T-helper 2 cell treated with Interferon-gamma antibody and Interleukin-4, amounts not matched to agents 100 ng/mL and 5 ng/mL, for 36 hours (primary cell): ENCODE results near the gene MEN1. TPM values are rescaled to one million over a fixed set of nuclear protein-coding genes. Genes with fewer than 3 reads are reported as not detected.
"Not testable (repeated sequence)": the region's sequence is repeated elsewhere in the genome, so short reads cannot be mapped to it uniquely, and the experiment has no call there.

Experiments used
- intact Hi-C: fragments of 100-400 bp; cut with micrococcal nuclease; formaldehyde crosslinking; loops from one replicate; pipeline ENCODE4 v1.15.1; 2023
- total RNA-seq: library from RNA; stranded (reverse); gene quantifications from 2 replicates; pipeline ENCODE4 v1.2.3, GENCODE V29; 2022

The MEN1 gene
- total RNA-seq, 1 donor from 2014 or later: 31.5 TPM

DNA sequence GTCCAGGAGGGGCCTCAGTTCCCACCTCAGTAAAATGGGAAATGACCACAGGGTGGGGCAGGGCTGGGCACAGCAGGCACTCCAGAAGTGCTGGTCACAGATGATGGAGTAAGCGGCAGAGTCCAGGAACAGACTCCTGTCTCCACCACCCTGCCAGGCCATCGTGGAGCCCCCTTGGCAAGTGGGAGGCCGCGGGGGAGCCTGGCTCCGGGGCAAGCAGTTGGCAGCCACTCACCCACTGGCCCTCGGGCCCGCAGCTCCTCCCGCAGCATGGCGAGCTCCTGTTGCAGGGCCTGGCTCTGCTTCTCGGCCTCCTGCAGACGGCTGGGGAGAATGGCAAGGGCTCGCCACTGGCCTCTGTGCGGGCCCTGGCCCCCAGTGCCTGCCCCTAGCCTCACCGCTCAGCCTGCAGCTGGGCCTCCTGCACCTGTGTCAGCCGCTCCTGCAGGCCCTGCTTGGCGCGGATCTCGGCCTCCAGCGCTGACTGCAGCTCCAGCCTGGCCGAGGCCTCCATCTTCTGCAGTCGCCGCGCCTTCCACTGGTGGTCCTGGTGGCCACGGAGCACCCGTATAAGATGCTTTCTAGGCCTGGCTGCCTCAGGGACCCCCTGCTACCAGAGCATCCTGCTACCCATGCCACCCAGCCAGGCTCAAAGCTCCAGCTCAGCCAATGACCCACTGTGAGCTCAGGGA, 23.8 kb upstream of the MEN1 start:
- intact Hi-C loops: no loop called here

DNA sequence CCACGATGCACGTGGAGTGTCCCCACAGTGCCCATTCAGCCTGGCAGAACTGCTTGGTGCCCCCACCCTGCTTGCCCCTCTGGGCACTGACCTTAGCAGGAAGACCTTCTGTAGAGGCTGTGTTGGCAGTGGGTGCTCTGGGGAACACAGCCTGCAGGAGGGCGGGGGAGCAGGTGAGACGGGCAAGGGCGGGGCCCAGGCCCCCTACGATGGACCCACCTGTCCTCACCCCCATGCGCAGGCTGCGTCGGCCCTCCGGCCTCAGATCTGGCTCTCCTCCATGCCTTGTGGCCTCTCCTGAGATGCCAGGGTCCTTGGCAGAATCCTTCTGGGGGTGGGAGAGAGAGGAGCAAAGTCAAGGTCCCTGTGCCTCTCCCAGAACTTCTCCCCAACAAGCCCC, 23.2 kb upstream of the MEN1 start:
- intact Hi-C loops: no loop called here

DNA sequence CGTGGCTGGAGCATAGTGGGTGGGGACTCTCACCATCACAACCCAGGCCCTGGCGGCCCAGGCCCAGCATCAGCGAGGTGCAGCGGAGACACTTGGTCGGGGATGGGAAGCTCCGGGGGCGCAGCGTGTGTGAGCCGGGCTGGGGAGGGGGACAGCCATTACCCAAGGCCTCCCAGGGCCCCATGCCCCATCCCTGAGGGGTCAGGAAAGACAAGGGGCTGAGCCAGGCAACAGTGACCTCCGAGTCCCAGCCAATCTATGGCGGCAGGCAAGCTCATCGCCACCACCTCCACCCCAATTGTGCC, 22.8 kb upstream of the MEN1 start:
- intact Hi-C loops: no loop called here

DNA sequence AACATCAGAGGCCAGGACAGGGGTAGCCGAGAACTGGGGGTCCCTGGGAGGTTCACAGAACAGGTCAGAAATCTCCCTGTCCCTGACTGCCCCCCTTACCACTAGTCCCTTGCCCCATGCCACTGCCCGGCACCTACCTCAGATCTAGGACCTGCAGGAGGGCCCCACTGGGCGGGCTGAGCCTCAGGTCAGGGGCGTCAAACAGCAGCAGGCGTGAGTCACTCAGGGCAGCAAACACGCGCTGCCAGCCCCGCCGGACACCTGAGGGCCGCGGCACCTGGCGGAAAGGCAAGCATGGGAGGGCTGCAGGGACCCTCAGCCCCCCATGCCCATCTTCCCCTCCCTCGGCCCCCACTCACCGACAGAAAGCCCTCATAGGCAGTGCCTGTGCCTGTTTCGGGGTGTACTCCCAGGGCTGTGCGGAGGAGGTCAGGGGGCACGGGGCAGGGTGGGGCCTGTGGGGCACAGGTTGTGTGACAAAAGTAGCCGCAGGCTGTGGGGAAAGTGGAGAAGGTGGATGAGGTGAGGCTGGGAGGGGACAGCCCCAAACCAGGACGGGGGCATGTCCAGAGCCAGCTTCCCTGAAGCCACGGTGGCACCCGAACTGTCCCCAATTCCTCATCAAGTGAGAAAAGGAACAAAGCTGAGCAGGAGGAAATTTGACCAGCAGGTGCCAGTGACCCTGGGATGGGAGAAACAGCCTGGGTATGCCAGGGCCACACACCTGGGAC, 22.3 kb upstream of the MEN1 start:
- intact Hi-C loops: no loop called here

DNA sequence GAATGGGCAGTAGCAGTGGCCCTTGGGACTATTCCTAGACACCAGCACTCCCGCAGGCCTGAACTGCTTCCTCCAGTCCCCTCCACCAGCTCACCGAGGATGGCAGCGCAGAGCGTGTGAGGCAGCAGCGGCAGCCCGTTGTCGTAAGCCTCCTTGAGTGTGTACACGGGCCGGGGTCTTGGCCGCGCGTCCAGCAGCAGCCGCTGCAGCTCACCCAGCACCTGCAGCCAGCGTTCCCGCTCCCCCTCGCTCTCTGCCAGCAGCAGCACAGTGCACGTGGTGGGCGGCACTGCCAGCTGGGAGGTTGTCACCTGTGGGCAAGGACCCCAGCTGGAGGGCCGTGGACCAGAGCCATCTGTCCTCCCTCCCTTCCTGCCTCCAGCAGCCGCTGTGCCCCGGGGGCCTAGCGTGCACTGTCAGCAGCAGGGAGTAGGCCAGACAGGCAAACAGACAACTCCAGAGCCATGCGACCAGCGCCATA, 21.1 kb upstream of the MEN1 start:
- intact Hi-C loops: no loop called here

DNA sequence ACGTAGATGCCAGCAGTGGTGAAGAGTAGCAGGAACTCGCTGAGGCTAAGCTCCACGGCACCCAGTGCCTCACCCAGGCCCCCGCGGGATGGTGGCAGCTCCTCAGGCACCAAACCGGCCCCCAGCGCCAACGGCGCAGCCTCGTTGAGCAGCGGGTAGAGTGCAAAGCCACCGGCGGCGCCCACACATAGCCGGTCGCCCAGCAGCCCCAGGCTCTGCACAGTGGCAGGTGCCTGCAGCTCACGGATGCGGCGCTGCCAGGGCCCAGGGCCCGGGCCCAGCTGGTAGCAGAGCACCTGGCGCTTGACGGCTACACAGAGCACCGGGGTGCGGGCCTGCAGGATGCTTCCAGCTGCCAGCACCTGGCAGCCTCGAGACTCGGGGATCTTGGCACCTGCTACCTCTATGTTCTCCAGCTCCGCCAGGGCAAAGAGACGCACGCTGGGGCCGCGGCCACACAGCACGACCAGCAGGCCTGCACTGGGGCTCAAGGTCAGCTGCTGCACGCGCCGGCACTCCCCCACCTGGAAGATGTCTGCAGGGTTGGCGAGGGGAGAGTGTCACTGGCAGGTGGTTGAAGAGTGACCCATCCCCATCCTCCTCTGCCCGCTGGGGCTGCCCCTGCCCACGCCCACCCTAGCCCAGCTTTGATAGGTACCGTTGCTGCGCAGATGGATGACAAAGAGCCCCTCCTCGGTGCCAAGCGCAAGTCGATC, 19.3 kb upstream of the MEN1 start:
- intact Hi-C loops: no loop called here

DNA sequence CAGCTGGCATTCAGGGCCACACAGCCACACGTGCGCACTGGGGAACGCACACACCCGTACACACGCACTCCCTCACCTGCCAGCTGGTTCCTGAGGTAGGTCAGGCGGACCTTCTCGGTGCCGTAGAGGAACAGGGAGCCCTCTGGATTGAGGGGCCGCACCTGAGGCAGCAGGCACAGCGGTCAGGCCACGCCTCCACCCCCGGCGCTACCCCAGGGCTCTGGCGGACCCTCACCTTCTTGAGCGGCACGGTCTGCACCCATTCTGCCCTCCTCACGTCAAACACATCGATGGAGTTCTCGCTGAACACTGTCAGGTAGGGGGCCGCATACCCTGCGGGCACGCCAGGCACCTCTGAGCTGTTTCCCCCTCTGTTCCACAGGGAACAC, 17.1 kb upstream of the MEN1 start:
- intact Hi-C loops: no loop called here

DNA sequence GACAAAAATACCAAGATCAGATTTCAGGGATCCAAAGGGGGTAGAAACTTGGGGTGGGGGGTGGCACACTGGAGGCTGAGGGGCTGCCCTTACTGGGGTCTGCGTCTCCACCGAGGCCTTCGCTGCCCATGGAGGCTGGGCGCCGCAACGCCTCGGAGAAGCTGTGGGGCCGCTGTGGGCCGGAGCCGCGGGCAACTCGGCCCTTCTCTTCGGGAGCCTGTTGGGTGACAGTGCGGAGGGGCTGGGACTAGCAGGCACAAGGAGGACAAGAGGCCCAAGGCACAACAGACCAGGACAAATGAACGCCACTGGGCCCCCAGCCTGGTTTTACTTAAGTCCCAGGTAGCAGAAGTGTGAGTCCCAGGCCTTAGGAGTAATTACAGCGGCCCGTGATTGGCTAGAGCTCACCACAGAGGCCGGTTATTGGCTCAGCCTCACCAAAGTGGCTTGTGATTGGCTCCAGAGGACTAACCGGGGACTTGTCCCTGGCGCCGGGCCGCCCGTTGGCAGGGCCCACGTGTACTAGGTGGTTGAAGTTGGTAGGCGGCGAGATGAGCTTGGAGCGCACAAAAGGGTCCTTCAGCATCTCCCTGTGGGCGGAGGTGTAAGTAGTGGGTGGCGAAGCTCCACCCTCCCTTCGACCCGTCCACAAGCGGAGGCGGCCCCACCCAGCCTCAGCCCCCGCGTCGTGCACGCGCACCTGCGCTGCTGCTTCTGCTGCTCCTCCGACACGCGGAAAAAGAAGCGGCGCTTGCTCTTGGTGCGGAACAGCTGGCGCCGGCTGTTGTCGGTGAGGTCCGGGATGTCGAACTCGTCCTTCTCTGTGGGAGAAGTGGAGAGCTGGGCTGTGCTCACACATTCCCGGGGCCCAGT, 16.5 kb upstream of the MEN1 start:
- intact Hi-C loops: no loop called here

DNA sequence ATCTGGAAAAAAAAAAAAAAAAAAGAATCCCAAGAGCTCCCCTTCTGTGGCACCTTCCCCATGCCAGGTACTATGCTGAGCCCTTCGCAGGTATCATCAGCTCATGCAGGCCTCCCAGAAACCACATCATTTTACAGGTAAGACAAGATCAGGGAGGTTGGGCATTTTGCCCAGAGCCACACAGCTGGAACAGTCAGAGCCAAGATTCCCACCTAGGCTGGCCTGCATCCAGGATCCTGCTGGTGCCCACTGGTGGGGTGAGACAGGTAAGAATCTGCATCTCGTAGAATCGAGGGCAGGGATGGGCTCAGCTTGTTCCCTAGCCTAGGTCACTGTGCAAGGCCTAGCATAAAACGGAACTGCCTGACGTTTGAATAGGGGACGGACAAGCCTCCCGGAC, 15.7 kb upstream of the MEN1 start:
- intact Hi-C loops: no loop called here

DNA sequence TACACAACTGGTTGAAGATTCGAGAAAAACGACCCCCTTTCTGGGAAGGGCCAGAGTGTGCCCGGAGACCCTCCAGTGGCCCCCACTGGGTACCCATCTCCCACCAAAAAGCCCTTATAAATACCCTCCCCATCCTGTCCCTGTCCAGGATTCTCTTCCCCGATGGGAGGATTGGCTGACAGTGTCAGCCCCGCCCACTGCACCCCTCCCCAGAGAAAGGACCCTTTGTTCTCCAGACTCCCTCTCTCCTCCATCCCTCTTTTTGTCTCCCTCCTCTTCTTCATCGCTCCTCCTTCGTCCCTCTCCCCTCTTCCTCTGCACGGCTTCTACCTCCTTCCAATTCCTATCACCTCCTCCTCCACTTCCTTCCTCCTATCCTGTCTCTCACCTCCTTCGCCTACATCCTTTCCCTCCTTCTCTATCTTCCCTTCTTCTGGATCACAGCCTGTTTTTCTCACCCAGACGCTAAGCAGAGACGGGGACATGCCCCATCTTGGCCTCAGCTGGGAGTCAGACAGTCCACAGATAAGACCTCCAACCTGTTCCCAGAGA, 13.3 kb upstream of the MEN1 start:
- intact Hi-C loops: no loop called here

DNA sequence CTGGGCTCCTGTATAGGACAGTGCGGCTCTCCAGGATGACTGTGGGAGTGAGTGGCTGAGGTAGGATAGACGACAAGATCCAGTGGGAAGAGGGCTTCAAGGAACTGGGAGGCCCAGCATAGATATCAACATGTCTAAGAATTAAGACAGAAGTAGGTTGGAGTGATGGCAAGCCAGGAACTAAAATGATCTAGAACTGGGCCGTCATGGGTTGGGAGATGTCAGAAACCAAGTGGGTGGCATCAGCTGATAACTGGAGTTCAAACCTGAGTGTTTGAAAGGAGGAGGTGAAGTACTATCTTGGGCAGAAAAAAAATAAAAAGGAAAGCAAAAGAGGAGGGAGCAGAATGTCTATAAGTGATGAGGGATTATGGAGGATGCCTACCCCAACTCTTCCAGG, 7.1 kb upstream of the MEN1 start:
- intact Hi-C loops: no loop called here

DNA sequence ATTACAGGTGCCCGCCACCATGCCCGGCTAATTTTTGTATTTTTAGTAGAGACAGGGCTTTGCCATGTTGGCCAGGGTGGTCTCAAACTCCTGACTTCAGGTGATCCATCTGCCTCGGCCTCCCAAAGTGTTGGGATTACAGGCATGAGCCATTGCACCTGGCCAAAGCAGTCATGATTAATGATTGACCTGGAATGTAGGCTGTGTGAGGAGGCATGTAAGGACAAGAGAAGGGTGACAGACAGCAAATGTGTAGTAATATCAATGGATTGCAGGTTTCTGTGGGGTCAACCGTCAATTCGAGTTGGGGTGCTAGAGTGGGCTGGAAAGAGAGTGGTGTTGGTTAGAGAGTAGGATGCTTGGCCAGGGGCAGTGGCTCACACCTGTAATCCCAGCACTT, 5.1 kb upstream of the MEN1 start:
- intact Hi-C loops: not testable (repeated sequence)

DNA sequence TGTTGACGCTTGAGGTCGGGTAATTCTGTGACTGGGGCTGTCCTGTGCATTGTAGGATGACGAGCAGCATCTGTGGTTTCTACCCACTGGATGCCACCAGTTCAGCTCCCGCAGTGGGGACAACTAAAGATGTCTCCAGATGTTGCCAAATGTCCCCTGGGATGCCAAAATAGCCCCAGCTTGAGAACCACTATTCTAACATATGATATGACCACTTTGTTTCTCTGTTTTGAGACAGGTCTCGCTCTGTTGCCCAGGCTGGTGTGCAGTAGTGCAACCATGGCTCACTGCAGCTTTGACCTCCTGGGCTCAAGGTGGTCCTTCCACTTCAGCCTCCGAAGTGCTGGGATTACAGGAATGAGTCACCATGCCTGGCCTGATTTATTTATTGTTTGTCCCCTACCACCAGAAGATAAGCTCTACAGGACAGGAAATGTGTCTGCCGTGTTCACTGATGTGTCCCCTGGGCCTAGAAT, 4.4 kb upstream of the MEN1 start:
- intact Hi-C loops: loop anchor here (5.0 kb wide), 1 partner anchor 43 kb away; no protein-coding TSS in a partner anchor

DNA sequence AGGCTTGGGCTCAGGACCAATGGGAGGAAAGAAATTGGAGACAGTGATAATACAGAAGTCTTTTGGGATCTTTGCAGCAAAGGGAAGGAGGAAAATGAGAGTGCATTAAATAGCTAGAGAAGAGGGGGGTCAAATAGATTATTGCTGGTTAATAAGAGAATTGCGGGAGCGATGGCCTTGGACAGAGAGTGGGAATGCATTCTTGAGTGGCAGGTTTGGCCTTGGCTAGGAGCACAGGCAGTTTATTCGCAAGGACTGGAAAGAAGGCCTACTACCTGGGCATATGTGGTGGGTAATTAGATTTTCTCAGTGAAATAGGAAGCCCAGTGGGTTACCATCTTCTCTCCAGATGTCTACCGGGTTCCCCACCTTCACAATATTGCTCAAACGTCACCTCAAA, 3.5 kb upstream of the MEN1 start:
- intact Hi-C loops: loop anchor here (5.0 kb wide), 1 partner anchor 43 kb away; no protein-coding TSS in a partner anchor

DNA sequence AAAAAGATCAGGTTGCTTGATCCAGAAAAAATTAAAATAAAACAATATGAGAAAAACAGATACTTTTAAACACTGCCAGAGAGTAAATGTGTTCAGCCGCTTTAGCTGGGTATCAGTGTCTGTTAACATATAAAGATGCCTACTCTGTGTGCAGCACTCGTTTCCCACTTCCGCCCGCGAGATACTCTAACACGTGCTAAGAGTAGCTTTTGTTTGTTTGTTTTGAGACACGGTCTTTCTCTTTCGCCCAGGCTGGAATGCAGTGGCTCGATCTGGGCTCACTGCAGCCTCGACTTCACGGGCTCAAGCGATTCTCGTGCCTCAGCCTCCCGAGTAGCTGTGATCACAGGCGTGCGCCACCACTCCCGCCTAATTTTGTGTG, 531 bp upstream of the MEN1 start:
- intact Hi-C loops: loop anchor here (1.0 to 5.0 kb wide), 4 partner anchors 8 to 68 kb away; partner anchors contain the start of genes MAP4K2 and SF1

DNA sequence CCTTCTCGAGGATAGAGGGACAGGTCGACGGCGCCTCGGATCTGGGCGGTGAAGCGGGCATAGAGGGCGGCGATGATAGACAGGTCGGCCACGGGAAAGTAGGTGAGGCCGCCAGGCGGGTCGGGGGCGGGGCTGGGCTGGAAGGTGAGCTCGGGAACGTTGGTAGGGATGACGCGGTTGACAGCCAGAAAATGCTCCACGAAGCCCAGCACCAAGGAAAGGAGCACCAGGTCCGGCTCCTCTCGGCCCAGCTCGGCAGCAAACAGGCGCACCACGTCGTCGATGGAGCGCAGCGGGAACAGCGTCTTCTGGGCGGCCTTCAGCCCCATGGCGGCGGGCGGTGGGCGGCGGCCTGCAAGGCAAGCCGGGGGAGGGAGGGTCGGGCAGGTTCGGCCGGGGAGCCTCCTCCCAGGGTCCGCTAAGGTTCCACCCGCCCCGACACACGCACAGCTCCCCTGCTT, 540 bp downstream of the MEN1 start:
- intact Hi-C loops: loop anchor here (2.0 to 5.0 kb wide), 3 partner anchors 31 to 67 kb away; partner anchors contain the start of gene SF1

DNA sequence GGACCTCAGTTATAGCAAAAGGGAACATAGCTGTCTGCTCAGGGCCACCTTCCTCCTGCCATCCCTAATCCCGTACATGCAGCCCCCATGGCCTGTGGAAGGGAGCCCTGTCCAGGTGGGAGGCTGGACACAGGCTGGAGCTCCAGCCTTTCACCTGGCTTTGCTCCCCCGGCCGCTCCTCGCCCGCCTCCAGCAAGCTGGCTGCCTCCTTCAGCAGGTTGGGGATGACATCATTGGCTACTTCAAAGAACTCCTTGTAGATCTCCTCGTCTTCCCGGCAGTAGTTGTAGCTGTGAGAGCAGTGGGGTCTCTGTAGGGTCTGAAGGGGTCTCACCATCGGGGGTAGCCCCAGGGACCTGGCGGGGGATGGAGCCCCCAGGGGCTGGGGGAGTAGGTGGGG, 4.9 kb downstream of the MEN1 start:
- intact Hi-C loops: no loop called here

DNA sequence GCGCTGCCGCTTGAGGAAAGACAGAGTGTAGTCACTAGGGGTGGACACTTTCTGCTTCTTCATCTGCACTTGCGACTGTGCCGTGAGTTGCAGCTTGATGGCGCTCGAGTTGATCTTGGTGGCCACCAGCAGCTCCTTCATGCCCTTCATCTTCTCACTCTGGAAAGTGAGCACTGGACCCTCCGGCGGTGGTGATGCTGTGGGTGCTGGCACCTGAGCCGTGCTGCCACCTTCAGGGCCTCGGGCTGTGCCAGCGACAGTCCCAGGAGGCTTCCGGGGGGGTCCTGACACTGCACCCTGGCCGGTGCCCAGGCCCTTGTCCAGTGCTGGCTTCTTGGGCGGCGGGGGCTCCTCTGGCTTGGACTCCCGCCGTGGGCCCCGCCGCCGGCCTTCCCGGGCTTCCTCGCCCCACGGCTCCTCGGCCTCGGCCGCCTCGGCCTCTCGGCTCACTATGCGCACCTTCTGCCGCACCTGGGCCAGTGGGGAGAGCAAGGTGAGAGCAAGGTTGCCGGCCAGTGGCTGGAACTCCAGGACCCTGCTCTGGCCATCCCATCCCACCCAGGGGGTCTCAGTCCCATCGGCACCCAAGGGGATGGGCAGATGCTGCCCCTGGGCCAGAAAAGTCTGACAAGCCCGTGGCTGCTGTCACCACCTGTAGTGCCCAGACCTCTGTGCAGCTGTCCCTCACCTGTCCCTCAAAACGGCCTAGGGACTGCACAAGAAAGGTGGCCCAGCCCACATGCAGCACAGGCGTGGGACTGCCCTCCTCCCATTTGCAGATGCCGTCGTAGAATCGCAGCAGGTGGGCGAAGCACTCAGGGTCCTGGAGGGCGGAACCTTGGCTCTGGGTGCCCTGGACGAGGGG, 5.8 kb downstream of the MEN1 start:
- intact Hi-C loops: no loop called here

DNA sequence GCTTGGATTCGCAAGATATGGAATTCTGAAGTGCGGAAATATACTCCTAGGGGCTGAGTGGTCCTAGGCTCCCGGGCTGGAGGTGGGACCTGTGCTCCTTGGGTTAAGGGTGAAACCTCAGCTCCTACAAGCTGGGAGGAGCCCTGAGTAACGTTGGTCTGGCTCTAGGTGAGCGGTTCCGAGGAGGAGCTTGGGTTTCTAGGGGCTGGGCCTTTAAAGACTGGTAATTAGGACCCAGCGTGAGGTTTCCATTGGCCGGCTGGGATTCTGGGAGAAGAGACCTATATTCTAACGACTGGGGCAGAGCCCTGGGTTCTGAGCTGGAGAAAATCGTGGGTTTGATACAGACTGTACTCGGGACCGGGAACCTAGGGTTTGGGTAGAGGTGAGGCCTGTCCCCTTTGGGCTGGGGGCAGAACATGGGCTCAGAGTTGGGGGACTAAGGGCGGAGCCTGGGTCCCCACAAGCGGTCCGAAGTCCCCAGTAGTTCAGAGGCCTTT, 6.5 kb downstream of the MEN1 start:
- intact Hi-C loops: loop anchor here (1.0 to 2.0 kb wide), 3 partner anchors 7 to 59 kb away; partner anchors contain the start of genes RASGRP2 and SF1
